ENCODE measurements around the gene ZCWPW2. TPM values are rescaled to one million over a fixed set of nuclear protein-coding genes. Genes with fewer than 3 reads are reported as not detected.

The ZCWPW2 gene
- total RNA-seq, 1 donor from 2014 or later = 3.7 TPM

DNA sequence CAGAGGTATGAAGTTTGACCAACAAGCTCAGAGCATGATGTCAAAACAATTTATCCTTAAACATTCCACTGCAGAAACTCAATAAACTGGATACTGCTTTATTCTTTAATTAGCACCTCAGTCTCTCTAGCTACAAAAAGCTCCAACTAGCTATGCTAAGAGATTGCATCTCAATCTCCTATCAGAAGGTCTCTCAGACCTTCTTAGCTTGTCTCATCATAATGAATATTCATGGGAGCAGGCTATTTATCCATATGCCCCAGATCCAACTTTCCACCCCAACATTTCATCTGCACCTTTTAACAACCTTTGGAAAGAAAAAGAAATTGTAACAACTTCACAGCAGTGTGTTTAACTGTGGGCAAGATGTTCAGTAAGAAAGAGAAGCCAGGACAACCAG, 11.3 kb upstream of the ZCWPW2 start:
- intact Hi-C loops (cut with DNase I) = no loop called here
- no peaks in the 10 kb centered on the region for H3K9me3 ChIP-seq
- peaks cover under 1% of the 10 kb centered on the region for H3K4me1 ChIP-seq
- no peak for TF ChIP-seq POLR2AphosphoS5 (IDR thresholded peaks at IDR 0.05; ENCODE audit: insufficient read depth in 1 of 2, low read depth in 1 of 2)
- TF ChIP-seq POLR2A (IDR thresholded peaks at IDR 0.05) = no peak
- TF ChIP-seq, protein P1, sequence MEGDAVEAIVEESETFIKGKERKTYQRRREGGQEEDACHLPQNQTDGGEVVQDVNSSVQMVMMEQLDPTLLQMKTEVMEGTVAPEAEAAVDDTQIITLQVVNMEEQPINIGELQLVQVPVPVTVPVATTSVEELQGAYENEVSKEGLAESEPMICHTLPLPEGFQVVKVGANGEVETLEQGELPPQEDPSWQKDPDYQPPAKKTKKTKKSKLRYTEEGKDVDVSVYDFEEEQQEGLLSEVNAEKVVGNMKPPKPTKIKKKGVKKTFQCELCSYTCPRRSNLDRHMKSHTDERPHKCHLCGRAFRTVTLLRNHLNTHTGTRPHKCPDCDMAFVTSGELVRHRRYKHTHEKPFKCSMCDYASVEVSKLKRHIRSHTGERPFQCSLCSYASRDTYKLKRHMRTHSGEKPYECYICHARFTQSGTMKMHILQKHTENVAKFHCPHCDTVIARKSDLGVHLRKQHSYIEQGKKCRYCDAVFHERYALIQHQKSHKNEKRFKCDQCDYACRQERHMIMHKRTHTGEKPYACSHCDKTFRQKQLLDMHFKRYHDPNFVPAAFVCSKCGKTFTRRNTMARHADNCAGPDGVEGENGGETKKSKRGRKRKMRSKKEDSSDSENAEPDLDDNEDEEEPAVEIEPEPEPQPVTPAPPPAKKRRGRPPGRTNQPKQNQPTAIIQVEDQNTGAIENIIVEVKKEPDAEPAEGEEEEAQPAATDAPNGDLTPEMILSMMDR (IDR thresholded peaks at IDR 0.05) = no peak
- H3K27ac ChIP-seq = no peak overlapping the region
- H3K4me3 ChIP-seq = no peak overlapping the region
- H3K36me3 ChIP-seq = peaks cover 0 to 33% of the 10 kb centered on the region in 2 donors
- no peaks in the 10 kb centered on the region for H3K27me3 ChIP-seq
- DNase-seq (ENCODE audit: extremely low spot score in 2 of 2) = no peak

GRCh38 chr3:28343144-28343543, 5.4 kb upstream of the ZCWPW2 start:
- Histone ChIP-seq H3K4me3 (no peak overlapping the region), H3K4me1 (peaks cover 58% of the 10 kb centered on the region), H3K36me3 (peaks cover 0 to 15% of the 10 kb centered on the region in 2 donors), H3K27ac (no peak overlapping the region), H3K9me3 (no peaks in the 10 kb centered on the region), H3K27me3 (no peaks in the 10 kb centered on the region)
- intact Hi-C loops (cut with DNase I) = no loop called here
- no peak for DNase-seq (ENCODE audit: extremely low spot score in 2 of 2)
- TF ChIP-seq, protein P1 (IDR thresholded peaks at IDR 0.05) = no peak
- TF ChIP-seq POLR2A (IDR thresholded peaks at IDR 0.05) = no peak
- no peak for TF ChIP-seq POLR2AphosphoS5 (IDR thresholded peaks at IDR 0.05; ENCODE audit: insufficient read depth in 1 of 2, low read depth in 1 of 2)

GRCh38 chr3:28345690-28346089, 2.8 kb upstream of the ZCWPW2 start:
- no peak for TF ChIP-seq POLR2AphosphoS5 (IDR thresholded peaks at IDR 0.05; ENCODE audit: insufficient read depth in 1 of 2, low read depth in 1 of 2)
- TF ChIP-seq, protein P1 (IDR thresholded peaks at IDR 0.05) = no peak
- TF ChIP-seq POLR2A (IDR thresholded peaks at IDR 0.05) = no peak
- intact Hi-C loops (cut with DNase I) = no loop called here
- peaks cover 69% of the 10 kb centered on the region for H3K4me1 ChIP-seq
- H3K9me3 ChIP-seq = no peaks in the 10 kb centered on the region
- no peak for DNase-seq (ENCODE audit: extremely low spot score in 2 of 2)
- no peaks in the 10 kb centered on the region for H3K36me3 ChIP-seq
- no peaks in the 10 kb centered on the region for H3K27me3 ChIP-seq
- no peak overlapping the region for H3K27ac ChIP-seq
- no peak overlapping the region for H3K4me3 ChIP-seq

- DNase-seq (ENCODE audit: extremely low spot score in 2 of 2) = no peak
Measured at GRCh38 chr3:28347374-28348264, 902 bp upstream of the ZCWPW2 start.

DNA sequence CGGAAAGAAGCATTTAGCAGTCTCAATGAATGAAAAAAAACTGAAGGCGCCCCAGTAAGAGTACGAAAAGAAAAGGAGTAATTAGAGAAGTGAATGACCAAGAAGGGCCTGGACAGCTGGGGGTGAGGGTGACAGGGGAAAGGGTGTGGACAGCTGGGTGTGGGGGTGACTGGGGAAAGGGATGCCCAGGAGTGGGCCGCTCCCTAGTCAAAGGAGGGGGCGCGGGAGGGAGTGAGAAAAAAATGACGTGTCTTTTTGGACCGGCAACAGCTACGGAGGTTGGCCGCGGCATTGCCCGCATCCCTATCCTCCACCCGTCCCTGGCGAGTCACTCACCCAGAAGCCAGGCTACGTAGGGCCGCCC, 274 bp upstream of the ZCWPW2 start:
- intact Hi-C loops (cut with DNase I) = no loop called here
- no peaks in the 10 kb centered on the region for H3K27me3 ChIP-seq

More at GRCh38 chr3:28347374-28348264, 902 bp upstream of the ZCWPW2 start:
- no peaks in the 10 kb centered on the region for H3K27me3 ChIP-seq
- TF ChIP-seq POLR2A (IDR thresholded peaks at IDR 0.05) = no peak
- TF ChIP-seq POLR2AphosphoS5 (IDR thresholded peaks at IDR 0.05; ENCODE audit: insufficient read depth in 1 of 2, low read depth in 1 of 2) = peak; percentile 10 to 87
- H3K4me3 ChIP-seq = peak overlapping the region; percentile 62 to 82
- H3K27ac ChIP-seq = peak overlapping the region; percentile 99
- H3K36me3 ChIP-seq = peaks cover 0 to 2% of the 10 kb centered on the region in 2 donors
- no peaks in the 10 kb centered on the region for H3K9me3 ChIP-seq
- intact Hi-C loops (cut with DNase I) = no loop called here
- peaks cover 64% of the 10 kb centered on the region for H3K4me1 ChIP-seq

More for the DNA sequence above, 274 bp upstream of the ZCWPW2 start:
- peak overlapping the region; percentile 62 to 82 for H3K4me3 ChIP-seq
- peaks cover 58% of the 10 kb centered on the region for H3K4me1 ChIP-seq
- peak in 1 of 2 donors; percentile 6 for TF ChIP-seq POLR2A (IDR thresholded peaks at IDR 0.05)
- TF ChIP-seq, protein P1 (IDR thresholded peaks at IDR 0.05) = no peak
- peak in 1 of 2 donors; percentile 94 for DNase-seq (ENCODE audit: extremely low spot score in 2 of 2)
- peaks cover 5% of the 10 kb centered on the region for H3K9me3 ChIP-seq
- peaks cover 0 to 9% of the 10 kb centered on the region in 2 donors for H3K36me3 ChIP-seq
- peak overlapping the region; percentile 99 for H3K27ac ChIP-seq
